Measurements from ENCODE around the gene SNRPD3.

DNA sequence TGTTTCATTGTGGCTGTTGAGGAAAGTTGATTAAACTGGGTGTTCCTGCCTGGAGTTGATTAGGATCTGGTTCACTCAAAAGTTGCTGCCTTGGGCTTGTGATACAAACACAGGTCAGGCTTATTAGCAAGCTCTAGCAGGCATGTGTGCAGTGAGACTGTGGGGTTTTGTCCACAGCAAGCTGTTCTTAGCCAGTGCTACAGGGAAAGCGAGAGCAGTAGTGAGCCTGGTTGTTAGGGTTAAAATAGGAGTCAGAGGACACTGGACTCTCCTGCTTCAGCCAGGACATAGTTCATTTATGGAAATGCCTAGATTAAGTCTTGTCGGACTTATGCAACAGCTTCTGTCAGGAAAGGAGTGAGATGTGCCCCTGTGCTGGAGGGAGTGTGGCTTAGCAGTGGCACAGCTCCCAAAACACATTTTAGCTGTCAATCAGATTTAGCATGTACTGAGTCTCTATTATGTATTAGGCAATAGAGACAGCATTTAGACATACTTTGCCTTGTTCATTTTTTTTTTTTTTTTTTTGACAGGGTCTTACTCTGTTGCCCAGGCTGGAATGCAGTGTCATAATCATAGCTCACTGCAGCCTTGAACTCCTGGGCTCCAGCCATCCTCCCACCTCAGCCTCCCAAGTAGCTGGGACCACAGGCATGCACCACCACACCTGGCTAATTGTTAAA, 8.7 kb downstream of the SNRPD3 start:
- TF ChIP-seq L3MBTL2 (conservative IDR thresholded peaks at IDR 0.05) (no peak), SUZ12 (IDR thresholded peaks at IDR 0.05) (no peak), LEF1 (IDR thresholded peaks at IDR 0.05; ENCODE audit: borderline replicate concordance) (no peak), HDGF (IDR thresholded peaks at IDR 0.05; ENCODE audit: borderline replicate concordance) (no peak), FOXA1 (IDR thresholded peaks at IDR 0.05) (no peak), FOXK2 (IDR thresholded peaks at IDR 0.05) (no peak), ELF4 (IDR thresholded peaks at IDR 0.05) (no peak)
